OCI-M1 (cell line): ENCODE measurements around the gene SLC7A6.

ENCODE experiments used
- DNase-seq: peaks from one replicate; lab custom pipeline; 2025; lab: John Stamatoyannopoulos, UW

SLC7A6 gene

GRCh38 chr16:68306633-68307032 is 42.3 kb downstream of the SLC7A6 start:
- DNase-seq, result no peak

GRCh38 chr16:68309799-68310198 is 45.5 kb downstream of the SLC7A6 start:
- no peak for DNase-seq

DNA sequence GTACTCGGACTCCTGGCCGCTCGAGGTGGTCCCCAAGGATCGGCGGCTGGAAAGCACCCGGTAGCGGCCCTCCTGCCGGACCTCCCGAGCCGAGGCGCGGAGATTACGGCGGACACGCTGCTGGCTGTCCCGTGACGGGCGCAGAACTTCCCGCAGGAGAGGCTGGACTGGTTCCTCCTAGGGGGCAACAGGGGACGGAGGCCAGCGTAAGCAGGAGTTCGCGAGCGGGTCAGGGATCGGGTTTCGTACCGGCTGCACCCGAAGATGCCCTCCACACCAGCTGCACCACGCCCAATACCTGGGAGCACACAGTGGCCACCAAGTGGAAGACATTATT is 46.1 kb downstream of the SLC7A6 start:
- no peak for DNase-seq

- DNase-seq, result peak; percentile 95
These were observed 46.6 kb downstream of the SLC7A6 start, which contains the start of the genes PRMT7 and SLC7A6OS for GRCh38 chr16:68310774-68311511. TSS of gene PRMT7 (plus strand) at chr16:68311019. CDS start at chr16:68315980, 4,961 bp downstream. TSS of gene SLC7A6OS (minus strand) at chr16:68310946. CDS start at chr16:68310926, 20 bp downstream.

- DNase-seq, result no peak
These were observed 48.8 kb downstream of the SLC7A6 start for GRCh38 chr16:68313116-68313515.

GRCh38 chr16:68319185-68319908 is 55.0 kb downstream of the SLC7A6 start:
- DNase-seq, result no peak

GRCh38 chr16:68324336-68324735 is 60.0 kb downstream of the SLC7A6 start:
- no peak for DNase-seq

DNA sequence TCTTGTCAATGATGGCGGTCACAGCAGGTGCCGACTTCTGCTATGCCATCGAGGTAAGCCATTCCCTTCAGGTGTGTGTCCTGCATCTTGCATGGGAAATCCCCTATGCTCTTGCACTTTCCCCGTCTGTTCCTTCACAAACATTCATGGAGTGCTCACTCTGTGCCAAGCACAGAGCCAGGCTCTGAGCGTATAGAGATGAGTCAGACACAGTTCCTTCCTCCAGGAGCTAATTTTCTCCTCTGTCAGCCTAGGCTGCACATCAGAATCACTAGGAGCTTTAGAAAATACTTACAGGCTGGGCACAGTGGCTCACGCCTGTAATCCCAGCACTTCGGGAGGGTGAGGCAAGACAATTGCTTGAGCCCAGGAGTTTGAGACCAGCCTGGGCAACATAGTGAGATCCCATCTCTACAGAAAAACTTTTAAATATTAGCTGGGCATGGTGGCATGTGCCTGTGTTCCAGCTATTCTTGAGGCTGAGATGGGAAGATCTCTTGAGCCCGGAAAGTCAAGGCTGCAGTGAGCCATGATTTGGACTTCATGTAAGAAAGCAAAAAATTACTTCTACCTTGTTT is 60.5 kb downstream of the SLC7A6 start:
- no peak for DNase-seq

DNA sequence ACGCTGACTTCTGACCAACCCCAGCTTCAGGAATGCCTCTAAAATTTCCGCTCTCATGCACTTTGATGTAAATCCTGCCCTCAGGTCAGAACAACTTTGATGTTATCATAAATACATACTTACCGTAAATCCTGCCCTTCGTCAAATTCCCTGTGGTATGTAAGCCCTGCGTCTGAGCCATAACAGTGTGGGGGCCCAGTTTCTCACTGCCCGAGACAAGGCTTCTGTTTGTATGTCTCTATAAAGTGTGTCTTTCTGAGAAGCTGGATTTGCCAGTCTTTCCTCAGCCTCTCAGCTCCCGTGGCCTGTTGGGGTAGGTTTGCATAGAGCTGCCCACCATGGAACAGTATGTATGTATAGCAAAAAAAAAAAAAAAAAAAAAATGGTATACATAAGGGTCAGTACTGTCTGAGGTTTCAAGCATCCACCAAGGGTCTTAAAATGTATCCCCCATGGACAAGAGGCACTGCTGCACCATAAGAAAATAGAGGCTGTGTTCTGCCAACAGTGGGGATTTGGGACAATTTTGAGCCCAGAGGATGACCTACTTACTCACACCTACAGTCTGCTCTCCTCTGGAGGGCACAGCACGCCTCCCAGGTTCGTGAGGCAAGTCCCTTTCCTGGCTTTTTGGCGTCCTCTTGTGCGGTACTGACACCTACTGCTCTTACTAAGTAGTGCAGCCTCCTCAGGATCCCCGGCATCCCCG is 64.0 kb downstream of the SLC7A6 start:
- peak; percentile 78 for DNase-seq

DNA sequence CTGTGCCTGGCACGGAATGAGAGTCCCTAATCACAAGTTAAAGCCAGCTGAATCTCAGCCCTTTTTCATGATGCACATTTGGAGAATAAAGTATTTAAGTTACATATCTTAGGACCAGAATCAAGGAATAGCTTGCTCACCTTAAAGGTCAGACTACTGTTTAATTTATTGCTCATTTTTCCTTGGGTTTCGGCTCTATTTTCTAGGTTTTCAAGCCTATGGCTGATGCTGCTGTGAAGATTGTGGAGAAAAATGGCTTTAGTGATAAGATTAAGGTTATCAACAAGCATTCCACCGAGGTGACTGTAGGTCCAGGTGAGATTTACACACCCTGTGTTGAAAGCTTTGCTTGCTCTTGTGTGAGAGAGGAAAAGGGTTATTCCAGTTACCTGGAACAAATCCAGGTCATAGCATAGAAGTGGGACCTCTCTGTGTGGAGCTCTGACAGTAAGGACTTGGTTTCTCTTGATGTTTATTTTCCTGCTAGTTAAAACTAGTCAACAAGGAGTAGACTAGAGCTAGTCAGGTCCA is 64.6 kb downstream of the SLC7A6 start:
- no peak for DNase-seq

- DNase-seq, result no peak
These were observed 67.6 kb downstream of the SLC7A6 start for GRCh38 chr16:68331879-68332410.

DNA sequence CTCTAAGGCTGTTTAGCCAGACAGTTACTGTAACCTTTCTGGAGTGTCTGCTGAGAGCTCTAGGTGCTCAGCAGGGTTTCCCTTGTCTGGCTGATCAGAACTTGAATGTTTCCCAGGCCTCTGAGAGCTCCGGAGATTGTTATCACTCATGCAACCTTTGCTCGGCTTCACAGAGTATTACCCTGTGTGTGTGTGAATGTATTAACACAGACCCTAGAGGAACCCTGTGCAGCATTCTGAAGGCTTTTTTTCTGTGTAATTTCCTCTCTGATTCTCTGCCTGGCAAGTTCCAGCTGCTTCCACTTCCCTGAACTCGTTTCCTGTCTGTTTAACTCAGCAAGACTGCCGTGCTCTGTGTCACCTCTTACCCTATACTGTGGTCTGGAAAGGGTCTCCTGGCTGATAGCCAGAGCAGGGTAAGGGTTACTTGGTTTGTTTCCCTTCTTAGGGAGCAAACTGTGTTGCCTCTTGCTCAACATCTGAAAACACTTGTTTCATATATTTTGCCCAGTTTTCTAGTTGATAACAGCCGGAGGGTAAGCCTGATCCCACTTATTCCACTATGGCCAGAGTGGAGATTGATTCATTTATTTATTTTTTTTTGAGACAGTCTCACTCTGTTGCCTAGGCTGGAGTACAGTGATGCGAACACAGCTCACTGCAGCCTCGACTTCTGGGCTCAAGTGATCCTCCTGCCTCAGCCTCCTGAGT is 68.2 kb downstream of the SLC7A6 start:
- DNase-seq, result no peak

DNA sequence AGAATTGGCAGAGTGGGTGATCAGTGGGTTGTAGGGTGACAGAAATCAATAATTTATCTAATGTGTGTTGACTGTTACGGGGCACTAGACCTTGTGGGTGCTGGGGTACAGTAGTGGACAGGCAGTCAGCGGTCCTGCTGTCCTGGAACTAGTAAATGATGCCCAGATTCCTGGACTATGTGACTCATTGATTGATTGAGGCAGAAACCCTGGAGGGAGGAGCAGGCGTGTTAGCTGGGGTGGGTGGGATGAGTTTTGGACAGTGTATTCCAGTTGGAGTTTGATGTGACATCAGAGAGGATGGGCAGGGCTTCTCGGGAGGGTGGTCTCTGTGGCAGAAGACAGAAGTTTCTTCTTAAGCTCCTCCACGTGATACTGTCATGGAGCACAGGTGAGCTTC is 70.8 kb downstream of the SLC7A6 start:
- no peak for DNase-seq

GRCh38 chr16:68338326-68339119 is 74.2 kb downstream of the SLC7A6 start:
- no peak for DNase-seq

- no peak for DNase-seq
These were observed 74.9 kb downstream of the SLC7A6 start for GRCh38 chr16:68339214-68339613.

DNA sequence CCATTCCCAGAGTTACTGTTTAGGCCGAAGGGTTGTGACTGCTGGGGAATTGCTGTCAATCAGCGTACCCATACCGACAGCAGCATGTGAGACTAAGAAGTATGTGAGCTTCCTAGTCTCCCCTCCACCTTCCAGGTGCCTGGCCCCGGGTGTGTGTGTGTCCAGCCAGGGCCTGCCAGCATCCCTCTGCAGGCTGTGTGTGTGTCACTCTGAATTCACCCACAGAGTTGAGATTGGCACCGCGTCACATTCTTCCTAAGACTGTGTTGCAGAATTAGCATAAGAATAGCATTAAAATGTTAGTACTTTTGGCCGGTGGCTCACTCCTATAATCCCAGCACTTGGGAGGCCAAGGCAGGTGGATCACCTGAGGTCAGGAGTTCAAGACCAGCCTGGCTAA is 78.3 kb downstream of the SLC7A6 start:
- DNase-seq, result no peak

DNA sequence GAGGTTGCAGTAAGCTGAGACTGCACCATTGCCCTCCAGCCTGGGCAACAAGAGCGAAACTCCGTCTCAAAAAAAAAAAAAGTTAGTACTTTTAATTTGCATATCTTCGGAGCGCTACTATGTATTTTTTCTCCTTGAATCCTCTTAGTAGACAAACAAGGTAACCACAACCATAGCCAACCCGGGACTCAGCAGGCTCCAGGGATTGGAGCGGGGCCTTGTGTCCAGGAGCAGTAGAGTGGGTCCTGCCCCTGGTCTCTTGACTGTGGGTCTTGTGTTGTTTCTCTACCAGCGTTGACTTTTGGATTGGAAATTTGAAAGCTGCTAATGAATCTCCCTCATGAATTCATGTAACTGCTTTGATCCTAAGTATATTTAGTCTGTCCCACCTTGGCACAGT is 78.8 kb downstream of the SLC7A6 start:
- no peak for DNase-seq

GRCh38 chr16:68344252-68344651 is 79.9 kb downstream of the SLC7A6 start:
- DNase-seq, result no peak

DNA sequence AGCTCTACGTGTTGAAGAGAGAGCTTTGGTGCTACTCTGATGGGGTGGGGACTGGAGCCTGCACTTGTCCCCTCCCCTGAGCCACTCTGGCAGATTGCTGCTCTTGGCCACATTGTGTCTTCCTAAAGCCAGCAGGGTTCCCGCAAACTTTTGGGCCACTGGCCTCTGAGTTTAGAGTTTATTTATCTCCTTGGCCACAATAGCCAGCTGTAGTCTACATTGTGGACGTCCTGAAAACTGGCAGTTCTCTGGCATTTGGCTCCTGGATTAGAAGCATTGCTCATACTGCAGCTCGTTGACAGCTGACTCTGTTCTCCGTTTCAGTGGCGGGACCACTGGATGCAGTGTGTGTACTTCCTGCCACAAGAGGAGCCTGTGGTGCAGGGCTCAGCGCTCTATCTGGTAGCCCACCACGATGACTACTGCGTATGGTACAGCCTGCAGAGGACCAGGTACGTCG is 81.1 kb downstream of the SLC7A6 start:
- no peak for DNase-seq

DNA sequence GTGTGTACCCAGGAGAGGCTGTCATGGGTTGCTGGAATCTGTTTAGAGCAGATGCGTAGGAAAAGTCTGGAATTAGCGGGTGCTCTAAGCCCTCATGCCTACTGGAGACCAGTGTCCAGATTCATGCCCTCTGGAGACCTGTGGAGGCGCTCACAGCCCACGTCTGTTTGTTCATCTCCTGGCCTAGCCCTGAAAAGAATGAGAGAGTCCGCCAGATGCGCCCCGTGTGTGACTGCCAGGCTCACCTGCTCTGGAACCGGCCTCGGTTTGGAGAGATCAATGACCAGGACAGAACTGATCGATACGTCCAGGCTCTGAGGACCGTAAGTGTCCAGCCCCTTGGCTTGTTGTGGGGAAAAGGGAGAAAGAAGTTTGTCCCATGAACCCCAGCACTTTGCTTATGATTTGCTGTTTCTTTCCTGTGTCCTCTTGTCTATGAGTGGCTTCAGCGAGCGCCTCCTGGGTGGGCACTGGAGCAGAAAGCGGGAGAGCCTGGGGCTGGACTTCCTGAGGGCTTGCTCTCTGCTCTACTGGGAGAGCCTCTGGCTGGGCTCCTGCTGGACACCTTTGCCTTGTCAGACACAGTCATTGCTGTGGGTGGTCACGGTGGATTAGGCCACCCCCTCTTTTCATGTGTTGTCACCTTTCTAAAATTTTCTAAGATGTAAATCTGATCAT is 81.8 kb downstream of the SLC7A6 start:
- DNase-seq, result no peak
